ENCODE results near the gene RAC3.

Gene RAC3

GRCh38 chr17:82058230-82058854 is 26.9 kb downstream of the RAC3 start:
- DNase-seq: no peak

- no peak for DNase-seq
These were observed 27.4 kb downstream of the RAC3 start for GRCh38 chr17:82058855-82059249.

- no peak for DNase-seq
These were observed 28.0 kb downstream of the RAC3 start for GRCh38 chr17:82059272-82060000.

- no peak for DNase-seq
These were observed 28.5 kb downstream of the RAC3 start for GRCh38 chr17:82060001-82060380.

- DNase-seq: no peak
These were observed 29.1 kb downstream of the RAC3 start for GRCh38 chr17:82060614-82061013.

- no peak for DNase-seq
These were observed 29.8 kb downstream of the RAC3 start for GRCh38 chr17:82061047-82061925.

- DNase-seq: peak; percentile 46
These were observed 30.9 kb downstream of the RAC3 start for GRCh38 chr17:82062076-82062983.

GRCh38 chr17:82062984-82063368 is 31.5 kb downstream of the RAC3 start:
- no peak for DNase-seq

GRCh38 chr17:82063424-82064415 is 32.2 kb downstream of the RAC3 start:
- no peak for DNase-seq

- peak; percentile 88 for DNase-seq
These were observed 33.1 kb downstream of the RAC3 start for GRCh38 chr17:82064433-82065192.

GRCh38 chr17:82065193-82065637 is 33.7 kb downstream of the RAC3 start:
- peak; percentile 80 for DNase-seq

GRCh38 chr17:82065638-82066303 is 34.3 kb downstream of the RAC3 start, which contains the start of gene DUS1L:
Gene DUS1L (minus strand): TSS chr17:82065804. CDS start chr17:82065059, 745 bp downstream.
- DNase-seq: peak; percentile 84

- no peak for DNase-seq
These were observed 39.1 kb downstream of the RAC3 start for GRCh38 chr17:82070611-82071010.

GRCh38 chr17:82072827-82073226 is 41.3 kb downstream of the RAC3 start:
- DNase-seq: no peak

GRCh38 chr17:82073446-82073845 is 42.0 kb downstream of the RAC3 start:
- DNase-seq: no peak

GRCh38 chr17:82076018-82076784 is 44.7 kb downstream of the RAC3 start:
- no peak for DNase-seq

- no peak for DNase-seq
These were observed 45.5 kb downstream of the RAC3 start for GRCh38 chr17:82076785-82077591.

Data from DMS53 (cell line).